GM18868 (cell line): ENCODE measurements around the gene MYOZ3.

Source experiments
- ATAC-seq: cut with Tn5 transposase; IDR thresholded peaks from one replicate; pipeline ENCODE4 v1.9.1; 2021; ENCODE audit warnings: mild to moderate bottlenecking, moderate library complexity; ENCODE audit not compliant: unreplicated experiment

MYOZ3 gene

GRCh38 chr5:150658699-150659265 lies 2.3 kb upstream of the MYOZ3 start:
- no peak for ATAC-seq

GRCh38 chr5:150659360-150660107 lies 1.5 kb upstream of the MYOZ3 start:
- no peak for ATAC-seq

- ATAC-seq, result no peak
These were observed 781 bp upstream of the MYOZ3 start for GRCh38 chr5:150660108-150660831.

GRCh38 chr5:150661821-150662596 lies 958 bp downstream of the MYOZ3 start:
- ATAC-seq, result no peak

- ATAC-seq, result no peak
These were observed 1.9 kb downstream of the MYOZ3 start for GRCh38 chr5:150662731-150663516.

GRCh38 chr5:150663936-150664335 lies 2.9 kb downstream of the MYOZ3 start:
- no peak for ATAC-seq

- no peak for ATAC-seq
These were observed 4.0 kb downstream of the MYOZ3 start for GRCh38 chr5:150665044-150665443.

GRCh38 chr5:150670275-150670947 lies 9.4 kb downstream of the MYOZ3 start:
- ATAC-seq, result no peak

- no peak for ATAC-seq
These were observed 9.9 kb downstream of the MYOZ3 start for GRCh38 chr5:150670948-150671310.

GRCh38 chr5:150671509-150672236 lies 10.6 kb downstream of the MYOZ3 start:
- ATAC-seq, result no peak

GRCh38 chr5:150672237-150672883 lies 11.3 kb downstream of the MYOZ3 start:
- ATAC-seq, result no peak

GRCh38 chr5:150672884-150673275 lies 11.8 kb downstream of the MYOZ3 start:
- ATAC-seq, result no peak

- no peak for ATAC-seq
These were observed 13.3 kb downstream of the MYOZ3 start for GRCh38 chr5:150674341-150674821.

GRCh38 chr5:150675069-150675468 lies 14.0 kb downstream of the MYOZ3 start:
- ATAC-seq, result no peak

- ATAC-seq, result no peak
These were observed 15.5 kb downstream of the MYOZ3 start for GRCh38 chr5:150676578-150676977.

- ATAC-seq, result no peak
These were observed 28.1 kb downstream of the MYOZ3 start for GRCh38 chr5:150689120-150689519.

- no peak for ATAC-seq
These were observed 29.7 kb downstream of the MYOZ3 start for GRCh38 chr5:150690760-150691159.

GRCh38 chr5:150692276-150692675 lies 31.2 kb downstream of the MYOZ3 start:
- ATAC-seq, result no peak

GRCh38 chr5:150694612-150695011 lies 33.6 kb downstream of the MYOZ3 start:
- ATAC-seq, result no peak
